HepG2 (cell line): ENCODE data around the gene SLC2A11. TPM values are rescaled to one million over a fixed set of nuclear protein-coding genes. Genes with fewer than 3 reads are reported as not detected.

Experiments used
- ARID2 ChIP-seq: sonication (generic); formaldehyde crosslinking; IDR thresholded peaks from 2 replicates; pipeline ENCODE4 v1.8.1; 2022; ENCODE audit warnings: mild to moderate bottlenecking, missing genetic modification reagents, borderline replicate concordance
- ATF7-NPFF ChIP-seq: sonication (generic); formaldehyde crosslinking; IDR thresholded peaks from 2 replicates; pipeline ENCODE4 v1.8.1; 2023; ENCODE audit warnings: mild to moderate bottlenecking, low read depth, missing genetic modification reagents, moderate library complexity
- FLYWCH1 ChIP-seq: sonication (generic); formaldehyde crosslinking; IDR thresholded peaks from 2 replicates; pipeline ENCODE4 v1.8.1; 2023; ENCODE audit warnings: mild to moderate bottlenecking, missing genetic modification reagents
- HDAC6 ChIP-seq: fragments of 200-600 bp; sonication (generic); IDR thresholded peaks from 2 replicates; pipeline ENCODE4 v1.7.0; 2017; ENCODE audit warnings: mild to moderate bottlenecking, antibody characterized with exemption, low read length, low read depth
- HNF4A ChIP-seq: sonication (generic); formaldehyde crosslinking; IDR thresholded peaks from 2 replicates; pipeline ENCODE4 v1.4.0; 2020; ENCODE audit warnings: missing genetic modification reagents
- MZF1 ChIP-seq: sonication (generic); formaldehyde crosslinking; IDR thresholded peaks from 2 replicates; pipeline ENCODE4 v1.8.1; 2023; ENCODE audit warnings: mild to moderate bottlenecking, missing genetic modification reagents, borderline replicate concordance
- NR2C2 ChIP-seq: sonication (generic); formaldehyde crosslinking; IDR thresholded peaks from 2 replicates; pipeline ENCODE4 v1.4.0; 2020; ENCODE audit warnings: missing genetic modification reagents, mild to moderate bottlenecking, moderate library complexity, borderline replicate concordance
- PHF8 ChIP-seq: sonication (generic); formaldehyde crosslinking; IDR thresholded peaks from 2 replicates; pipeline ENCODE4 v1.5.0; 2020; ENCODE audit warnings: missing genetic modification reagents
- POLR2G ChIP-seq: fragments of 200-400 bp; formaldehyde crosslinking; IDR thresholded peaks from 2 replicates; pipeline ENCODE4 v1.6.1; 2018; ENCODE audit warnings: mild to moderate bottlenecking, low read depth, low read length, moderate library complexity
- SMAD1 ChIP-seq: sonication (generic); formaldehyde crosslinking; IDR thresholded peaks from 2 replicates; pipeline ENCODE4 v1.4.0; 2020; ENCODE audit warnings: missing genetic modification reagents, low read depth, mild to moderate bottlenecking, borderline replicate concordance
- SOX13 ChIP-seq, 3 experiments: fragments of 450-650 bp in 1 of 3; sonication (generic) in 1 of 3; formaldehyde crosslinking in 1 of 3; IDR thresholded peaks in 2 of 3; conservative IDR thresholded peaks in 1 of 3; 2 replicates each; pipeline versions ENCODE4 v1.5.0 to v1.6.1; 2016 to 2020; ENCODE audit warnings: antibody characterized with exemption in 1 of 3, mild to moderate bottlenecking in 1 of 3, missing compliant biosample characterization in 1 of 3, missing genetic modification reagents in 1 of 3, moderate library complexity in 1 of 3
- SYNCRIP ChIP-seq: fragments of 200-400 bp; formaldehyde crosslinking; IDR thresholded peaks from 2 replicates; pipeline ENCODE4 v1.6.1; 2018; ENCODE audit warnings: mild to moderate bottlenecking, low read depth, low read length; ENCODE audit not compliant: insufficient read depth
- THAP9 ChIP-seq: sonication (generic); formaldehyde crosslinking; IDR thresholded peaks from 2 replicates; pipeline ENCODE4; 2020; ENCODE audit warnings: missing genetic modification reagents, mild to moderate bottlenecking, borderline replicate concordance
- YEATS2 ChIP-seq: sonication (generic); formaldehyde crosslinking; IDR thresholded peaks from 2 replicates; pipeline ENCODE4 v1.4.0; 2020; ENCODE audit warnings: missing genetic modification reagents, borderline replicate concordance
- ZNF34 ChIP-seq: sonication (generic); formaldehyde crosslinking; IDR thresholded peaks from 2 replicates; pipeline ENCODE4 v1.4.0; 2020; ENCODE audit warnings: mild to moderate bottlenecking, missing genetic modification reagents, borderline replicate concordance
- ZNF382 ChIP-seq: sonication (generic); formaldehyde crosslinking; IDR thresholded peaks from 2 replicates; pipeline ENCODE4 v1.5.0; 2020; ENCODE audit warnings: missing genetic modification reagents, mild to moderate bottlenecking, borderline replicate concordance
- ZNF496 ChIP-seq: sonication (generic); formaldehyde crosslinking; IDR thresholded peaks from 2 replicates; pipeline ENCODE4 v1.8.1; 2023; ENCODE audit warnings: mild to moderate bottlenecking, moderate library complexity, missing genetic modification reagents; ENCODE audit not compliant: insufficient replicate concordance
- ZNF652 ChIP-seq: IDR thresholded peaks from 2 replicates; pipeline ENCODE4 v1.6.1; 2016; ENCODE audit warnings: low read depth, borderline replicate concordance
- ZNF678 ChIP-seq: sonication (generic); formaldehyde crosslinking; IDR thresholded peaks from 2 replicates; pipeline ENCODE4 v1.4.0; 2020; ENCODE audit warnings: mild to moderate bottlenecking, missing genetic modification reagents
- ZNF878 ChIP-seq: sonication (generic); formaldehyde crosslinking; IDR thresholded peaks from 2 replicates; pipeline ENCODE4 v1.8.1; 2023; ENCODE audit warnings: mild to moderate bottlenecking, missing genetic modification reagents, moderate library complexity
- polyA plus RNA-seq, 8 experiments: library from polyadenylated mRNA; depleted of rRNA in 3 of 8; stranded (reverse) in 7 of 8; unstranded in 1 of 8; fragments of >200 nt; fragmentation: Illumina TruSeq in 4 of 8; extraction: Trizol in 4 of 8; gene quantifications; 2 replicates each; pipeline versions ENCODE4 v1.2.1 to v1.2.3, GENCODE V29; 2011 to 2016; ENCODE audit warnings: low read depth in 4 of 8, missing spikeins in 1 of 8, mixed read lengths in 1 of 8; ENCODE audit not compliant: insufficient read depth in 1 of 8
- total RNA-seq, 5 experiments: library from RNA; depleted of rRNA; stranded (reverse); fragments of >200 nt; fragmentation: Illumina TruSeq; extraction: Trizol; gene quantifications; 2 replicates each; pipeline ENCODE4 v1.2.3, GENCODE V29; 2016; ENCODE audit warnings: low read depth in 1 of 5
- TF ChIP-seq, protein P1 (sequence below): sonication (generic); formaldehyde crosslinking; IDR thresholded peaks from 2 replicates; pipeline ENCODE4 v1.5.0; 2020; ENCODE audit warnings: missing genetic modification reagents, mild to moderate bottlenecking, borderline replicate concordance
- TF ChIP-seq, protein P2 (sequence below): sonication (generic); formaldehyde crosslinking; IDR thresholded peaks from 2 replicates; pipeline ENCODE4 v1.4.0; 2020; ENCODE audit warnings: mild to moderate bottlenecking, low read depth, missing genetic modification reagents

The SLC2A11 gene
- total and polyA plus RNA-seq, 2 of the 13 experiments (the other 11 are each of a cell fraction or from before 2014, with no cell fraction given), result 15.2 to 15.4 TPM

GRCh38 chr22:23856721-23857605, 712 bp upstream of the SLC2A11 start (continued):
- TF ChIP-seq, protein P1, sequence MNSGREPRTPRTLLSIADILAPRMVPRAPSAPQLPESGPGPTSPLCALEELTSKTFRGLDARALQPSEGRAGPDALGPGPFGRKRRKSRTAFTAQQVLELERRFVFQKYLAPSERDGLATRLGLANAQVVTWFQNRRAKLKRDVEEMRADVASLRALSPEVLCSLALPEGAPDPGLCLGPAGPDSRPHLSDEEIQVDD (CRISPR knock-in tag), result no peak
- TF ChIP-seq NR2C2 (CRISPR knock-in tag) (peak; percentile 86), MZF1 (CRISPR knock-in tag) (no peak), ZNF678 (CRISPR knock-in tag) (no peak), ZNF878 (CRISPR knock-in tag) (peak; percentile 63; the same call in 1 of the 2 replicates), ZNF382 (CRISPR knock-in tag) (no peak), ATF7-NPFF (peak; percentile 38; the same call in 1 of the 2 replicates), ZNF652 (CRISPR knock-in tag) (no peak), SMAD1 (CRISPR knock-in tag) (no peak), ARID2 (CRISPR knock-in tag) (peak; percentile 89; the same call in 1 of the 2 replicates), POLR2G (0 out of 2 replicates have a peak, but pooled peaks have one; percentile 42), HNF4A (peak; percentile 37; the same call in 1 of the 2 replicates), FLYWCH1 (CRISPR knock-in tag) (no peak), THAP9 (CRISPR knock-in tag) (no peak), ZNF34 (CRISPR knock-in tag) (no peak), SOX13 (IDR thresholded peaks at IDR 0.05) (no peak), SOX13 (CRISPR knock-in tag; conservative IDR thresholded peaks at IDR 0.05 in 1 of 2, IDR thresholded peaks at IDR 0.05 in 1 of 2) (no peak), ZNF496 (CRISPR knock-in tag) (no peak), PHF8 (peak; percentile 36; the same call in 1 of the 2 replicates), HDAC6 (no peak), SYNCRIP (no peak), YEATS2 (CRISPR knock-in tag) (no peak)
- TF ChIP-seq, protein P2, sequence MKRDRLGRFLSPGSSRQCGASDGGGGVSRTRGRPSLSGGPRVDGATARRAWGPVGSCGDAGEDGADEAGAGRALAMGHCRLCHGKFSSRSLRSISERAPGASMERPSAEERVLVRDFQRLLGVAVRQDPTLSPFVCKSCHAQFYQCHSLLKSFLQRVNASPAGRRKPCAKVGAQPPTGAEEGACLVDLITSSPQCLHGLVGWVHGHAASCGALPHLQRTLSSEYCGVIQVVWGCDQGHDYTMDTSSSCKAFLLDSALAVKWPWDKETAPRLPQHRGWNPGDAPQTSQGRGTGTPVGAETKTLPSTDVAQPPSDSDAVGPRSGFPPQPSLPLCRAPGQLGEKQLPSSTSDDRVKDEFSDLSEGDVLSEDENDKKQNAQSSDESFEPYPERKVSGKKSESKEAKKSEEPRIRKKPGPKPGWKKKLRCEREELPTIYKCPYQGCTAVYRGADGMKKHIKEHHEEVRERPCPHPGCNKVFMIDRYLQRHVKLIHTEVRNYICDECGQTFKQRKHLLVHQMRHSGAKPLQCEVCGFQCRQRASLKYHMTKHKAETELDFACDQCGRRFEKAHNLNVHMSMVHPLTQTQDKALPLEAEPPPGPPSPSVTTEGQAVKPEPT (CRISPR knock-in tag), result no peak
